CD4-positive, alpha-beta T cell treated with Interleukin-17A for 1 hour (primary cell): ENCODE results near the gene MFSD12.
"Not testable (repeated sequence)": the region's sequence is repeated elsewhere in the genome, so short reads cannot be mapped to it uniquely, and the experiment has no call there.

ENCODE experiments used
- DNase-seq: peaks from one replicate; pipeline ENCODE4 v3.0.0-alpha.2; 2020

The MFSD12 gene

GRCh38 chr19:3536429-3537100 lies 20.8 kb downstream of the MFSD12 start:
- DNase-seq, result no peak

DNA sequence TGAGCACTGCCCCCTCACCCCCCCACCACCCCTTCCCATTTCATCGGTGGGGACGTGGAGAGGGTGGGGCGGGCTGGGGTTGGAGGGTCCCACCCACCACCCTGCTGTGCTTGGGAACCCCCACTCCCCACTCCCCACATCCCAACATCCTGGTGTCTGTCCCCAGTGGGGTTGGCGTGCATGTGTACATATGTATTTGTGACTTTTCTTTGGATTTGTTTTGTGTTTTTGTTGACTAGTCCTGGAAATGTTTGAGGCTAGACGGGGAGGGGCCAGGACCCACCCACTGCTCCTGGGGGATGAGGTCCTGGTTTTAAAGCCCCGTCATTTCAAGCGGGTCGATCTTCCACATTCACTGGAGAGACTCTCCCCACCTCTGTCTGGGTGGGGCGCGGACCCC lies 21.4 kb downstream of the MFSD12 start:
- no peak for DNase-seq

DNA sequence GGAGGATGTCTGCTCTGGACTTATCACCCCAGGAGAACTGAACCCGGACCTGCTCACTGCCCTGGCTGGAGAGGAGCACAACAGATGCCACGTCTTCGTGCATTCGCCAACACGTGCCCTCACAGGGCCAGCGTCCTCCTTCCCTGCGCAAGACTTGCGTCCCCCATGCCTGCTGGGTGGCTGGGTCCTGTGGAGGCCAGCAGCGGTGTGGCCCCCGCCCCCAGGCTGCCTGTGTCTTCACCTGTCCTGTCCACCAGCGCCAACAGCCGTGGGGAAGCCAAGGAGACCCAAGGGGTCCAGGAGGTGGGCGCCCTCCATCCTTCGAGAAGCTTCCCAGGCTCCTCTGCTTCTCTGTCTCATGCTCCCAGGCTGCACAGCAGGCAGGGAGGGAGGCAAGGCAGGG lies 21.8 kb downstream of the MFSD12 start:
- no peak for DNase-seq

DNA sequence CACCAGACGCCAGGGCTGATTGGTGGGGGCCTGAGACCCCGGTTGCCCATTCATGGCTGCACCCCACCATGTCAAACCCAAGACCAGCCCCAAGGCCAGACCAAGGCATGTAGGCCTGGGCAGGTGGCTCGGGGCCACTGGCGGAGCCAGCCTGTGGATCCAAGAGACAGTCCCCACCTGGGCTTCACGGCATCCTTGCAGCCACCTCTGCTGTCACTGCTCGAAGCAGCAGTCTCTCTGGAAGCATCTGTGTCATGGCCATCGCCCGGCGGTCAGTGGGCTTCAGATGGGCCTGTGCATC lies 22.2 kb downstream of the MFSD12 start:
- DNase-seq, result no peak

DNA sequence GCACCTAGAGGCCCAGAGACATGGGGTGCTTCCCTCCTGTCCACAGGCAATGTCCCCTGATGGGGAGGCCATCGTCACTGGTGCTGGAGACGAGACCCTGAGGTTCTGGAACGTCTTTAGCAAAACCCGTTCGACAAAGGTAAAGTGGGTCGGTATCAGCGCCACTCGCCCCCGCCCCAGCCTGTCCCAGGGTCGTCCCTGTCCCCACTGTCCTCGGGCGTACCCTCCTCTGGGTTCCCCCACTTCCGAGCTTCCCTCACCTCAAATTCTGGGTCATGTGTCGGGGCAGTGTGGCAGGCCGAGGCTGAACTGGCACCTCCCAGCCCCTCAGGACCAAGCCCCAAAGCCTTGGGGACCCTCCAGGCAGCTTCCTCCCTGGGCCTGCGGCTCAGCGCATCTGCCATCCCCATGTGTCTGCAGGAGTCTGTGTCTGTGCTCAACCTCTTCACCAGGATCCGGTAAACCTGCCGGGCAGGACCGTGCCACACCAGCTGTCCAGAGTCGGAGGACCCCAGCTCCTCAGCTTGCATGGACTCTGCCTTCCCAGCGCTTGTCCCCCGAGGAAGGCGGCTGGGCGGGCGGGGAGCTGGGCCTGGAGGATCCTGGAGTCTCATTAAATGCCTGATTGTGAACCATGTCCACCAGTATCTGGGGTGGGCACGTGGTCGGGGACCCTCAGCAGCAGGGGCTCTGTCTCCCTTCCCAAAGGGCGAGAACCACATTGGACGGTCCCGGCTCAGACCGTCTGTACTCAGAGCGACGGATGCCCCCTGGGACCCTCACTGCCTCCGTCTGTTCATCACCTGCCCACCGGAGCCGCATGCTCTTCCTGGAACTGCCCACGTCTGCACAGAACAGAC lies 22.8 kb downstream of the MFSD12 start:
- no peak for DNase-seq

DNA sequence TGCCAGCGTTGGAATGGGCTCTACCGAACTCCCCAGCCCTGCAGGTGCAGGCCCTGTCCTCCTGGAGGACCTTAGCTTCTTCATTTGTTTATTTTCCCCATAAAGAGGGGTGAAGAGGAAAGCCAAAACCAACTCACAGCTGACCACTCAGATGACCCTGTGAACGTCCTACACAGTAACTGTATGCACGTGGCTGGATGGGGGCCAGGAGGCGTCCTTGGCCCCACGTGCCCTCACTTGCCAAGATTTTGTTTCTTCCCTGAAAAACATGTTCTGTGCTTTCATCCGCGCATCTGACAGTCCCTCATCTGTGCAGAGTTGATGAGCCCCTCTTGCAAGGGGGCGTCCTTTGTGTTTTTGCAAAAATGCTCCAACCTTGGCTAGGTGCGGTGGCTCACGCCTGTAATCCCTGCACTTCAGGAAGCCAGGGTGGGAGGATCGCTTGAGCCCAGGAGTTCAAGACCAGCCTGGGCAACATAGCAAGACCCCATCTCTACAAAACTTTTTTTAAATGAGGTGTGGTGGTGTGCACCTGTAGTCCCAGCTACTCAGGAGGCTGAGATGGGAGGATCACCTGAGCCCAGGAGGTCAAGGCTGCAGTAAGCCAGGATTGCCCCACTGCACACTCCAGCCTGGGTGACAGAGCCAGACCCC lies 23.7 kb downstream of the MFSD12 start:
- no peak for DNase-seq

GRCh38 chr19:3533033-3533432 lies 24.4 kb downstream of the MFSD12 start:
- DNase-seq, result no peak

DNA sequence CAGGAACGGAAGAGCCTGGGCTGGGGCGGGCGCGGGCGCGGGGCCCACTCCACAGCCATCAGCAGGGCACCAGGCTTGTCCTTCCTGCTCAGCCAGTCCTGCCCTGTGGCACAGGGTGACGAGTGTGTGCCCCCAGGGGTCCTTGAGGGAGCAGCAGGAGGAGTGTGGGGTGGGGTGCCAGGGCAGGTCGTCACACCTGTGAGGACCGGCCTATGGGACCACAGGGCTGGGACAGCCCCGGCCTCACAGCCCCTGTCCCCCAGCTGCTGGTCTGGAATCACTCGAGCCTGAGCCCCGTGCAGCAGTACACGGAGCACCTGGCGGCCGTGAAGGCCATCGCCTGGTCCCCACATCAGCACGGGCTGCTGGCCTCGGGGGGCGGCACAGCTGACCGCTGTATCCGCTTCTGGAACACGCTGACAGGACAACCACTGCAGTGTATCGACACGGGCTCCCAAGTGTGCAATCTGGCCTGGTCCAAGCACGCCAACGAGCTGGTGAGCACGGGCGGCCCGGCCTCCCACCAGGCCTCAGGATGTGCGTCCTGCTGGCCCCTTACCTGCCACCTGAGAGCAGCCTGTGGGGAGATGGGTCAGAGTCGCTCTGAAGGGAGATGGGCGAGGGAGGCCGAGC lies 25.1 kb downstream of the MFSD12 start:
- DNase-seq, result no peak

DNA sequence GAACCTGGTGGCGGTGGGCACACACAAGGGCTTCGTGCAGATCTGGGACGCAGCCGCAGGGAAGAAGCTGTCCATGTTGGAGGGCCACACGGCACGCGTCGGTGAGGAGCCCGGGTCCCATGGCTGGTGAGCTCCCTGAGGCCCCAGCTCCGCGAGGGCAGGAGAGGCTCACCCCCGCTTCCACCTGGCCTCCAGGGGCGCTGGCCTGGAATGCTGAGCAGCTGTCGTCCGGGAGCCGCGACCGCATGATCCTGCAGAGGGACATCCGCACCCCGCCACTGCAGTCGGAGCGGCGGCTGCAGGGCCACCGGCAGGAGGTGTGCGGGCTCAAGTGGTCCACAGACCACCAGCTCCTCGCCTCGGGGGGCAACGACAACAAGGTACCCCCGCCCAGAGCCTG lies 25.7 kb downstream of the MFSD12 start:
- DNase-seq, result no peak

DNA sequence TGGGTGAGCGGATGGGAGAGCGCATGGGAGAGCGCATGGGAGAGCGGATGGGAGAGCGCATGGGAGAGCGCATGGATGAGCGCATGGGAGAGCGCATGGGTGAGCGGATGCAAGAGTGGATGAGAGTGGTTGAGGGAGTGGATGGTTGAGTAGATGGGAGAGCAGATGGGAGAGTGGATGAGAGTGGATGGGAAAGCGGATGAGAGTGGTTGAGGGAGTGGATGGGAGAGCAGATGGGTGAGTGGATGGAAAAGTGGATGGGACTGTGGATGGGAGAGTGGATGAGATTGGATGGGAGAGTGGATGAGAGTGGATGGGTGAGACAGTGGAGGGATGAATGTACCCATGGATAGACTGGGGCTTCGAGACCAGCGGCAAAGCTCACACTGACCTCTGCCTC lies 27.0 kb downstream of the MFSD12 start:
- DNase-seq, result no peak

DNA sequence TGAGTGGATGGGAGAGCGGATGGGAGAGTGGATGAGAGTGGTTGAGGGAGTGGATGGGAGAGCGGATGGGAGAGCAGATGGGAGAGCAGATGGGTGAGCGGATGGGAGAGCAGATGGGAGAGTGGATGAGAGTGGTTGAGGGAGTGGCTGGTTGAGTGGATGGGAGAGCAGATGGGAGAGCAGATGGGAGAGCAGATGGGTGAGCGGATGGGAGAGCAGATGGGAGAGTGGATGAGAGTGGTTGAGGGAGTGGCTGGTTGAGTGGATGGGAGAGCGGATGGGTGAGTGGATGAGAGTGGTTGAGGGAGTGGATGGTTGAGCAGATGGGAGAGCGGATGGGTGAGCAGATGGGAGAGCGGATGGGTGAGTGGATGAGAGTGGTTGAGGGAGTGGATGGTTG lies 28.1 kb downstream of the MFSD12 start:
- not testable (repeated sequence) for DNase-seq

GRCh38 chr19:3528539-3529211 lies 28.7 kb downstream of the MFSD12 start:
- DNase-seq, result no peak

- no peak for DNase-seq
Measured at GRCh38 chr19:3528080-3528479, 29.3 kb downstream of the MFSD12 start.

- no peak for DNase-seq
Measured at GRCh38 chr19:3527238-3527910, 30.0 kb downstream of the MFSD12 start.

GRCh38 chr19:3526507-3527237 lies 30.7 kb downstream of the MFSD12 start:
- no peak for DNase-seq

GRCh38 chr19:3524904-3525451 lies 32.4 kb downstream of the MFSD12 start:
- no peak for DNase-seq

DNA sequence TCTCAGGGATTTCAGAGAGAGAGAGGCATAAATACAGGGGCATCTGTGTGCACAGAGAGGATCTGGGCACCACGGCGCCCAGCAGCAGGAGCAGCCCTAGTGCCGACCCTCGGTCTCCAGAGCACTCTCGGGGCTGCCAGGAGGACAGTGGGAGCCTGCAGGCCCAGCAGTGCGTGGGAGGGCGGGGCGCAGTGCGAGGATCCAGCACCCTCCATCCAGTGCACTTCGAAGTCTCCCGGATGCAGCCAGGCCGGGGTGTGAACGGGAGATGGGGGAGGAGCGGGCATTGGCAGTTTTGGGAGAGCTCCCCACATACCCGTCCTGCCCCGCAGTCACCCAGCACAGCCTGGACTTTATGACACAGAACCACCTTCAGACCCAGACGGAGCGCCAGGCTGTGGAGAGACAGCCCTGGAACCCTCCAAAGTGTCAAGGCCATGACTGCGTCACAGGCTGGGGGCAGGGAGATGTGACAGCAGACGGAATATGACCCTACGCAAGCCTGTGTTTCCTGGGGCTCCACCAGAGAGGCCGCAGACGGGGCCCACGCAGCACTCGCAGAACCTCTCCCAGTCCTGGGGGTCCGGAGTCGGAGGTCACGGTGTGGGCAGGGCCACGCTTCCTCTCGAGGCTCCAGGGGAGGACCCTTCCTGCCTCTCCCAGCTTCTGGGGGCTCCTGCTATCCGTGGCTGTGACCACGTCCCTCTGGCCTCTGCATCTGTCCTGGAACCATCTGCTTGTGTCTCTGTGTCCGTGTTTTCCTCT lies 33.1 kb downstream of the MFSD12 start:
- DNase-seq, result no peak

- no peak for DNase-seq
Measured at GRCh38 chr19:3523361-3524077, 33.9 kb downstream of the MFSD12 start.

DNA sequence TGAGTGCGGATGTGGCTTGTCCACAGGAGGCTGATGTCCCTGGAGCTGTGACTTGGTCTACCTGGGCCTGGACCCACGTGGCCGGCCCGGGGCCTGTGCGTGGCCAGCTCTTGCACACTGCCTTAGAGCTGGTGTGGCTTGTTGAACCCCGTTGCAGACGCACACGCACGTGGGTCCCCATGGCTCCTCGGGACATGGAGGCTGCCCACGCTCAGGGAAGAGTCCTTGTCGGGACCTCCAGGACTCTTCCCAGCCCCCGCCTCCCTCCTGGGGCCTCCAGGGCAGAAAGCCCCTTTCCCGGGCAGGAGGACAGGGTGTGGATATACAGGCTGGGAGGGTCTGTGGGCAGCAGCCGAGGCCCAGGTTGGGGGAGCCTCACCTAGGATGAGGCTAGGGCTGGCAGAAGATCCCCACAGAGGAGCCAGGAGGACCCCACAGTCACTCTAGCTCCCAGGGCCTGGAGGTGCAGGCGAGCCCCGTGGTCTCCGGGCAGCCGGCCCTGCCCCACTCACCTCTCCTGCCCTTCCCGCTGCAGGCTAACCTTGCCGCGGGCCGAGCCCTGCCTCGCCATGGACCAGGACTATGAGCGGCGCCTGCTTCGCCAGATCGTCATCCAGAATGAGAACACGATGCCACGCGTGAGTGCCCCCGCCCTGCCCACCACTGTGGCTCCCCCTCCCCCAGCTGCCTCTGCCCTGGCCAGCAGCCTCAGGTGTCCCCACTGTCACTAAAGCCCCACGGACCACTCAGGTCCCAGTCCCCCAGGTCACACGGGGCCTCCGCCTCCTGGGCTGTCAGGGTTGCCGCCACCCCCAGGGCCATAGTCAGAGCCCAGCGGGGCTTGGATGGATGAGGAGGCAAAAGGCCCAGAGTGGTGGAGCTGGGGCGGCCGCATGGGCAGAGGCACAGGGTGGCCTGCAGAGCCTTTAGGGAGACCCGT lies 34.7 kb downstream of the MFSD12 start:
- DNase-seq, result no peak
